Fibroblast of lung (primary cell): ENCODE data around the gene DIP2C. TPM values are rescaled to one million over a fixed set of nuclear protein-coding genes. Genes with fewer than 3 reads are reported as not detected.

Experiments used
- DNase-seq, 2 donors: peaks; one replicate each; pipeline versions ENCODE4 v3.0.0 to v3.0.0-alpha.2; 2010; ENCODE audit warnings: low read depth in 2 of 2
- H2AFZ ChIP-seq: 2 replicates; pipeline ENCODE4 v1.5.1; 2012; ENCODE audit warnings: low read length, control low read depth, inconsistent platforms
- H3K27ac ChIP-seq: 2 replicates; pipeline ENCODE4 v1.5.1; 2011; ENCODE audit warnings: low read length, control low read depth; ENCODE audit not compliant: insufficient read depth
- H3K27me3 ChIP-seq: 2 replicates; pipeline ENCODE4 v1.5.1; 2011; ENCODE audit warnings: mild to moderate bottlenecking, low read length; ENCODE audit not compliant: control insufficient read depth, insufficient read depth
- H3K36me3 ChIP-seq: 2 replicates; pipeline ENCODE4 v1.5.1; 2011; ENCODE audit warnings: low read length; ENCODE audit not compliant: control insufficient read depth, insufficient read depth
- H3K4me1 ChIP-seq: 2 replicates; pipeline ENCODE4 v1.5.1; 2011; ENCODE audit warnings: low read length; ENCODE audit not compliant: control insufficient read depth, insufficient read depth; ENCODE audit errors: extremely low read depth
- H3K4me2 ChIP-seq: 2 replicates; pipeline ENCODE4 v1.5.1; 2011; ENCODE audit warnings: low read length, control low read depth; ENCODE audit not compliant: insufficient read depth; ENCODE audit errors: extremely low read depth
- H3K4me3 ChIP-seq, 4 experiments: fragments of 200-600 bp in 1 of 4; sonication (generic) in 1 of 4; replicated peaks in 1 of 4; 2 replicates each; pipeline ENCODE4 v1.5.1; 2011 to 2016; ENCODE audit warnings: low read length in 4 of 4, low read depth in 3 of 4, mild to moderate bottlenecking in 3 of 4, control low read depth in 2 of 4, inconsistent platforms in 1 of 4, mixed read lengths in 1 of 4; ENCODE audit not compliant: insufficient read depth in 1 of 4; ENCODE audit errors: control extremely low read depth in 1 of 4
- H3K79me2 ChIP-seq: 2 replicates; pipeline ENCODE4 v1.5.1; 2012; ENCODE audit warnings: mild to moderate bottlenecking, low read length, inconsistent platforms; ENCODE audit not compliant: control insufficient read depth, insufficient read depth
- H3K9ac ChIP-seq: 2 replicates; pipeline ENCODE4 v1.5.1; 2011; ENCODE audit warnings: mild to moderate bottlenecking, low read length, control low read depth; ENCODE audit not compliant: insufficient read depth
- H3K9me3 ChIP-seq: 2 replicates; pipeline ENCODE4 v1.5.1; 2012; ENCODE audit warnings: low read depth, low read length; ENCODE audit not compliant: control insufficient read depth, insufficient read depth
- H4K20me1 ChIP-seq: 2 replicates; pipeline ENCODE4 v1.5.1; 2011; ENCODE audit warnings: low read length; ENCODE audit not compliant: control insufficient read depth, insufficient read depth; ENCODE audit errors: extremely low read depth
- EZH2 ChIP-seq: IDR thresholded peaks from 2 replicates; pipeline ENCODE4 v1.5.1; 2012; ENCODE audit warnings: low read length, control low read depth, mild to moderate bottlenecking; ENCODE audit errors: missing control alignments
- polyA plus RNA-seq, 2 donors: library from polyadenylated mRNA; depleted of rRNA in 1 of 2; stranded (reverse) in 1 of 2; unstranded in 1 of 2; fragments of >200 nt; gene quantifications; 2 replicates each; pipeline ENCODE4 v1.2.1, GENCODE V29; 2011 to 2012; ENCODE audit warnings: missing spikeins in 1 of 2
- total RNA-seq: library from RNA; depleted of rRNA; stranded (reverse); fragments of >200 nt; gene quantifications from 2 replicates; pipeline ENCODE4 v1.2.1, GENCODE V29; 2014
- TF ChIP-seq, protein P1 (sequence below), 2 donors: IDR thresholded peaks in 1 of 2; conservative IDR thresholded peaks in 1 of 2; 1 replicate in 1 of 2; 2 replicates in 1 of 2; pipeline ENCODE4 v1.5.1; 2011 to 2012; ENCODE audit warnings: low read length in 2 of 2, control low read depth in 1 of 2, inconsistent platforms in 1 of 2, low read depth in 1 of 2, mild to moderate bottlenecking in 1 of 2

Gene DIP2C
- total and polyA plus RNA-seq, 2 donors (not counting 1 experiment from before 2014, with no cell fraction given), result 10.7 to 18.3 TPM

DNA sequence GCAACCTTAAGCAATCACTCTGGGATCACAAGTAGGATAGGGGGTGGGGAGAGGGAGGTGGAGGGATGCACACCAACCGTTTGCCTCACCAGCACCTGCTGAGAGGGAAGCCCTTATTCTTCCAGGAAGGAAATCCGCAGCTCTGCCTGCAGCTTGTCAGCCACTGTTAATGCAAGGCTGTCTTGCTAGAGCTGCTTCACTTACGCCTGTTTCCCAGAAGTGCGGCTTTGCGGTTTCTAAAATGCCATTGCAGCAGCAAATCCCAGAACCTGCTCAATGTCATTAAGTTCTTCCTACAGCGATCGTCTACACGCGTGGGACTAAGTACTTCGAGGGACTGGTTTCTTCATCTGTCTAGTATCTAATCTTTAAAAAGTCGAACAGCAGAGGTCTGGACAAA, 363.1 kb downstream of the DIP2C start:
- Histone ChIP-seq H4K20me1 (no peaks in the 10 kb centered on the region), H3K79me2 (no peaks in the 10 kb centered on the region), H3K4me2 (no peak overlapping the region), H3K36me3 (peaks cover 6% of the 10 kb centered on the region), H2AFZ (no peak overlapping the region), H3K27me3 (no peaks in the 10 kb centered on the region), H3K4me1 (peaks cover 11% of the 10 kb centered on the region), H3K9ac (no peak overlapping the region), H3K9me3 (no peaks in the 10 kb centered on the region), H3K27ac (no peak overlapping the region), H3K4me3 (no peak overlapping the region)
- no peak for TF ChIP-seq EZH2
- TF ChIP-seq, protein P1, sequence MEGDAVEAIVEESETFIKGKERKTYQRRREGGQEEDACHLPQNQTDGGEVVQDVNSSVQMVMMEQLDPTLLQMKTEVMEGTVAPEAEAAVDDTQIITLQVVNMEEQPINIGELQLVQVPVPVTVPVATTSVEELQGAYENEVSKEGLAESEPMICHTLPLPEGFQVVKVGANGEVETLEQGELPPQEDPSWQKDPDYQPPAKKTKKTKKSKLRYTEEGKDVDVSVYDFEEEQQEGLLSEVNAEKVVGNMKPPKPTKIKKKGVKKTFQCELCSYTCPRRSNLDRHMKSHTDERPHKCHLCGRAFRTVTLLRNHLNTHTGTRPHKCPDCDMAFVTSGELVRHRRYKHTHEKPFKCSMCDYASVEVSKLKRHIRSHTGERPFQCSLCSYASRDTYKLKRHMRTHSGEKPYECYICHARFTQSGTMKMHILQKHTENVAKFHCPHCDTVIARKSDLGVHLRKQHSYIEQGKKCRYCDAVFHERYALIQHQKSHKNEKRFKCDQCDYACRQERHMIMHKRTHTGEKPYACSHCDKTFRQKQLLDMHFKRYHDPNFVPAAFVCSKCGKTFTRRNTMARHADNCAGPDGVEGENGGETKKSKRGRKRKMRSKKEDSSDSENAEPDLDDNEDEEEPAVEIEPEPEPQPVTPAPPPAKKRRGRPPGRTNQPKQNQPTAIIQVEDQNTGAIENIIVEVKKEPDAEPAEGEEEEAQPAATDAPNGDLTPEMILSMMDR (conservative IDR thresholded peaks at IDR 0.05 in 1 of 2, IDR thresholded peaks at IDR 0.05 in 1 of 2; ENCODE audit: low read depth in 1 of 2, low read length in 2 of 2), result no peak
- no peak for DNase-seq

GRCh38 chr10:325282-325681, 364.2 kb downstream of the DIP2C start:
- no peak overlapping the region for H3K4me2 ChIP-seq
- no peak overlapping the region for H2AFZ ChIP-seq
- no peaks in the 10 kb centered on the region for H3K9me3 ChIP-seq
- H3K27ac ChIP-seq, result no peak overlapping the region
- peaks cover 6% of the 10 kb centered on the region for H3K36me3 ChIP-seq
- H4K20me1 ChIP-seq, result no peaks in the 10 kb centered on the region
- H3K4me3 ChIP-seq, result no peak overlapping the region
- no peak overlapping the region for H3K9ac ChIP-seq
- H3K79me2 ChIP-seq, result no peaks in the 10 kb centered on the region
- H3K27me3 ChIP-seq, result no peaks in the 10 kb centered on the region
- DNase-seq, result no peak
- TF ChIP-seq, protein P1 (conservative IDR thresholded peaks at IDR 0.05 in 1 of 2, IDR thresholded peaks at IDR 0.05 in 1 of 2; ENCODE audit: low read depth in 1 of 2, low read length in 2 of 2), result no peak
- TF ChIP-seq EZH2, result no peak
- H3K4me1 ChIP-seq, result peaks cover 11% of the 10 kb centered on the region

DNA sequence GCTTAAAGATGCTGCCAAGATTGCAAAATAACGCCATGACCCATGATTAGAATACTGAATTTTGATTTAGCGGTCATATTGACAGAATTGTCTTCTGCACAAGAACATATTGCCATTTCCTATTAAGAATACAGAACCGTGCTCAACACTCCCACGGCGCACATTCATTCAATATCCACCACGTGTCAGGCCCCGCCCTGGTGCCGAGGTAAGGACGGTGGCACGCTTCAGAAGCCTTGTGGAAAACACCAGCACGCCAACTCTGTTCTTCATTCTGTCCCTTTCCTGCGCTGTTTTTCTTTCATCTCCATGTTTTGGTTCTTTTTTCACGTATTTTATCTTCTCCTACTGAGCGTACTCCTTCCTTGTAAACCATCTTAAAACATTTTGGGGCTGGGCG, 364.9 kb downstream of the DIP2C start:
- Histone ChIP-seq H3K9me3 (no peaks in the 10 kb centered on the region), H4K20me1 (no peaks in the 10 kb centered on the region), H2AFZ (no peak overlapping the region), H3K79me2 (no peaks in the 10 kb centered on the region), H3K9ac (no peak overlapping the region), H3K4me3 (no peak overlapping the region), H3K27ac (peak overlapping the region; percentile 71), H3K36me3 (peaks cover 6% of the 10 kb centered on the region), H3K4me2 (peak overlapping the region; percentile 6), H3K27me3 (no peaks in the 10 kb centered on the region), H3K4me1 (peaks cover 11% of the 10 kb centered on the region)
- no peak for TF ChIP-seq EZH2
- TF ChIP-seq, protein P1 (conservative IDR thresholded peaks at IDR 0.05 in 1 of 2, IDR thresholded peaks at IDR 0.05 in 1 of 2; ENCODE audit: low read depth in 1 of 2, low read length in 2 of 2), result no peak
- DNase-seq, result no peak
